Gastrocnemius medialis (tissue), 4 donors: ENCODE measurements around the gene LCK.

Experiments
- POLR2A ChIP-seq, 2 donors: fragments of 450-650 bp; IDR thresholded peaks; one replicate each; pipeline ENCODE4 v1.6.1; 2017; ENCODE audit warnings: antibody characterized with exemption in 2 of 2, mild to moderate bottlenecking in 2 of 2, moderate library complexity in 2 of 2
- TF ChIP-seq, protein P1 (sequence below), 5 experiments: fragments of 450-650 bp in 3 of 5; fragments of 200-600 bp in 2 of 5; sonication (generic) in 2 of 5; IDR thresholded peaks in 4 of 5; conservative IDR thresholded peaks in 1 of 5; 1 replicate in 4 of 5; 2 replicates in 1 of 5; pipeline ENCODE4 v1.5.1; 2016 to 2019; ENCODE audit warnings: antibody characterized with exemption in 5 of 5, mild to moderate bottlenecking in 3 of 5, moderate library complexity in 3 of 5

GRCh38 chr1:32291145-32291707 is 40.2 kb downstream of the LCK start:
- TF ChIP-seq, protein P1, sequence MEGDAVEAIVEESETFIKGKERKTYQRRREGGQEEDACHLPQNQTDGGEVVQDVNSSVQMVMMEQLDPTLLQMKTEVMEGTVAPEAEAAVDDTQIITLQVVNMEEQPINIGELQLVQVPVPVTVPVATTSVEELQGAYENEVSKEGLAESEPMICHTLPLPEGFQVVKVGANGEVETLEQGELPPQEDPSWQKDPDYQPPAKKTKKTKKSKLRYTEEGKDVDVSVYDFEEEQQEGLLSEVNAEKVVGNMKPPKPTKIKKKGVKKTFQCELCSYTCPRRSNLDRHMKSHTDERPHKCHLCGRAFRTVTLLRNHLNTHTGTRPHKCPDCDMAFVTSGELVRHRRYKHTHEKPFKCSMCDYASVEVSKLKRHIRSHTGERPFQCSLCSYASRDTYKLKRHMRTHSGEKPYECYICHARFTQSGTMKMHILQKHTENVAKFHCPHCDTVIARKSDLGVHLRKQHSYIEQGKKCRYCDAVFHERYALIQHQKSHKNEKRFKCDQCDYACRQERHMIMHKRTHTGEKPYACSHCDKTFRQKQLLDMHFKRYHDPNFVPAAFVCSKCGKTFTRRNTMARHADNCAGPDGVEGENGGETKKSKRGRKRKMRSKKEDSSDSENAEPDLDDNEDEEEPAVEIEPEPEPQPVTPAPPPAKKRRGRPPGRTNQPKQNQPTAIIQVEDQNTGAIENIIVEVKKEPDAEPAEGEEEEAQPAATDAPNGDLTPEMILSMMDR (IDR thresholded peaks at IDR 0.05 in 4 of 5, conservative IDR thresholded peaks at IDR 0.05 in 1 of 5): no peak
- TF ChIP-seq POLR2A (IDR thresholded peaks at IDR 0.05): no peak
